HL-60 (cell line): ENCODE measurements around the gene ZNF48.

Source experiments
- DNase-seq, 2 experiments: peaks; one replicate each; pipeline ENCODE4 v3.0.0-alpha.2; 2010 to 2020; ENCODE audit warnings: low read depth in 1 of 2, low spot score in 1 of 2
- H3K27ac ChIP-seq: fragments of 250-450 bp; sonication (Bioruptor Pico); replicated peaks from 2 replicates; pipeline ENCODE4 v1.5.1; 2020; ENCODE audit warnings: mild to moderate bottlenecking, moderate library complexity
- H3K27me3 ChIP-seq: fragments of 250-450 bp; sonication (Bioruptor Pico); 2 replicates; pipeline ENCODE4 v1.5.1; 2021; ENCODE audit warnings: mild to moderate bottlenecking, moderate library complexity; ENCODE audit not compliant: insufficient read depth, poor library complexity, severe bottlenecking
- H3K4me3 ChIP-seq: replicated peaks from 2 replicates; pipeline ENCODE4 v1.5.1; 2011; ENCODE audit warnings: mild to moderate bottlenecking, control low read depth, low read length; ENCODE audit not compliant: insufficient read depth
- CTCF ChIP-seq: IDR thresholded peaks from one replicate; pipeline ENCODE4 v1.5.1; 2011; ENCODE audit warnings: low read length, control low read depth, inconsistent platforms; ENCODE audit not compliant: insufficient read depth
- GABPA ChIP-seq: IDR thresholded peaks from 2 replicates; pipeline ENCODE4 v1.6.1; 2012; ENCODE audit warnings: low read depth
- POLR2AphosphoS5 ChIP-seq: IDR thresholded peaks from 2 replicates; pipeline ENCODE4 v1.6.1; 2012; ENCODE audit warnings: low read depth
- REST ChIP-seq: IDR thresholded peaks from 2 replicates; pipeline ENCODE4 v1.6.1; 2012; ENCODE audit warnings: low read depth; ENCODE audit not compliant: insufficient replicate concordance
- SPI1 ChIP-seq: IDR thresholded peaks from 2 replicates; pipeline ENCODE4 v1.6.1; 2012; ENCODE audit warnings: low read depth, mild to moderate bottlenecking, borderline replicate concordance

Gene ZNF48

GRCh38 chr16:30380803-30381208, 14.4 kb upstream of the ZNF48 start:
- no peaks in the 10 kb centered on the region for H3K27me3 ChIP-seq
- TF ChIP-seq GABPA (no peak), POLR2AphosphoS5 (no peak), SPI1 (no peak), CTCF (no peak), REST (no peak)
- no peak overlapping the region for H3K27ac ChIP-seq
- H3K4me3 ChIP-seq: no peak overlapping the region
- no peak for DNase-seq

GRCh38 chr16:30381291-30382041, 13.8 kb upstream of the ZNF48 start:
- no peak for DNase-seq
- Histone ChIP-seq H3K4me3 (no peak overlapping the region), H3K27me3 (no peaks in the 10 kb centered on the region), H3K27ac (no peak overlapping the region)
- no peak for TF ChIP-seq GABPA

- TF ChIP-seq GABPA (no peak), SPI1 (peak; percentile 47; the same call in 1 of the 2 replicates), CTCF (no peak)
- H3K27ac ChIP-seq: no peak within 1 kb of the TSS
- no peak within 1 kb of the TSS for H3K4me3 ChIP-seq
- no peaks in the 10 kb centered on the region for H3K27me3 ChIP-seq
- DNase-seq: peak in 1 of 2 experiments; percentile 34
These were observed 12.9 kb upstream of the ZNF48 start, which contains the start of gene SEPTIN1 for GRCh38 chr16:30382111-30382881. SEPTIN1 (minus strand) TSS chr16:30382561; CDS start chr16:30382542, 19 bp downstream.

GRCh38 chr16:30383521-30383920, 11.7 kb upstream of the ZNF48 start:
- TF ChIP-seq POLR2AphosphoS5 (no peak), REST (no peak), CTCF (no peak), GABPA (no peak), SPI1 (no peak)
- DNase-seq: no peak
- Histone ChIP-seq H3K4me3 (no peak overlapping the region), H3K27ac (no peak overlapping the region), H3K27me3 (no peaks in the 10 kb centered on the region)
